Hippocampal formation (tissue), 2 donors: ENCODE results near the gene GVQW3.
"Not testable (repeated sequence)": the region's sequence is repeated elsewhere in the genome, so short reads cannot be mapped to it uniquely, and the experiment has no call there.

Source experiments
- DNase-seq, 2 donors: peaks; one replicate each; lab custom pipeline; 2025; lab: John Stamatoyannopoulos, UW

The GVQW3 gene

GRCh38 chr11:76385903-76386302 lies 4.8 kb downstream of the GVQW3 start:
- no peak for DNase-seq

- no peak for DNase-seq
Observed at GRCh38 chr11:76388408-76388807, 7.3 kb downstream of the GVQW3 start.

GRCh38 chr11:76391021-76391420 lies 9.9 kb downstream of the GVQW3 start:
- DNase-seq: no peak

GRCh38 chr11:76391811-76392475 lies 10.8 kb downstream of the GVQW3 start:
- DNase-seq: no peak

- no peak for DNase-seq
Observed at GRCh38 chr11:76392870-76393269, 11.7 kb downstream of the GVQW3 start.

- DNase-seq: no peak
Observed at GRCh38 chr11:76394411-76394810, 13.3 kb downstream of the GVQW3 start.

GRCh38 chr11:76395296-76395695 lies 14.2 kb downstream of the GVQW3 start:
- no peak for DNase-seq

- DNase-seq: no peak
Observed at GRCh38 chr11:76397383-76397782, 16.3 kb downstream of the GVQW3 start.

GRCh38 chr11:76400967-76401366 lies 19.8 kb downstream of the GVQW3 start:
- no peak for DNase-seq

- DNase-seq: not testable (repeated sequence)
Observed at GRCh38 chr11:76401484-76401883, 20.4 kb downstream of the GVQW3 start.

- no peak for DNase-seq
Observed at GRCh38 chr11:76406359-76406758, 25.2 kb downstream of the GVQW3 start.

- no peak for DNase-seq
Observed at GRCh38 chr11:76408171-76408965, 27.2 kb downstream of the GVQW3 start.

GRCh38 chr11:76410851-76411357 lies 29.8 kb downstream of the GVQW3 start:
- no peak for DNase-seq

- DNase-seq: no peak
Observed at GRCh38 chr11:76415073-76415472, 34.0 kb downstream of the GVQW3 start.

GRCh38 chr11:76419896-76420295 lies 38.8 kb downstream of the GVQW3 start:
- DNase-seq: no peak

GRCh38 chr11:76424379-76424778 lies 43.3 kb downstream of the GVQW3 start:
- DNase-seq: no peak

GRCh38 chr11:76424891-76425290 lies 43.8 kb downstream of the GVQW3 start:
- no peak for DNase-seq

GRCh38 chr11:76426660-76427059 lies 45.5 kb downstream of the GVQW3 start:
- no peak for DNase-seq

- DNase-seq: no peak
Observed at GRCh38 chr11:76436020-76436419, 54.9 kb downstream of the GVQW3 start.

GRCh38 chr11:76443268-76443980 lies 62.3 kb downstream of the GVQW3 start:
- DNase-seq: no peak

GRCh38 chr11:76444065-76444383 lies 62.9 kb downstream of the GVQW3 start:
- no peak for DNase-seq

GRCh38 chr11:76444384-76445120 lies 63.4 kb downstream of the GVQW3 start, which contains the start of gene EMSY:
TSS of gene EMSY (plus strand) at chr11:76445018. CDS start at chr11:76446939, 1,921 bp downstream.
- peak; percentile 98 to 100 for DNase-seq
